ENCODE data around the gene GPR107. TPM values are rescaled to one million over a fixed set of nuclear protein-coding genes. Genes with fewer than 3 reads are reported as not detected.

GPR107 gene
- total and polyA plus RNA-seq, 2 of the 8 experiments (the other 6 are each of a cell fraction or from before 2014, with no cell fraction given): 19.3 to 30.7 TPM

GRCh38 chr9:130092910-130093309 is 39.2 kb downstream of the GPR107 start:
- Histone ChIP-seq H3K27me3 (replicated peaks in 1 of 4; ENCODE audit: control insufficient read depth in 3 of 4, extremely low read depth in 1 of 4, insufficient read depth in 3 of 4, low read length in 3 of 4) (no peaks in the 10 kb centered on the region), H3K9me3 (ENCODE audit: insufficient read depth in 2 of 2, low read depth in 1 of 2, low read length in 1 of 2) (no peaks in the 10 kb centered on the region), H3K9ac (replicated peaks in 1 of 4; ENCODE audit: extremely low read depth in 1 of 4, low read depth in 3 of 4, low read length in 3 of 4) (no peak overlapping the region), H3K4me1 (replicated peaks in 1 of 4; ENCODE audit: control insufficient read depth in 3 of 4, insufficient read depth in 4 of 4, low read length in 3 of 4) (no peaks in the 10 kb centered on the region), H3K4ac (replicated peaks; ENCODE audit: insufficient read length, low read depth, low read length) (no peak overlapping the region), H3K27ac (ENCODE audit: low read depth, low read length) (no peak overlapping the region), H3K79me2 (ENCODE audit: control insufficient read depth in 1 of 2, insufficient read depth in 2 of 2, low read length in 2 of 2) (no peaks in the 10 kb centered on the region), H2BK120ac (replicated peaks; ENCODE audit: low read depth, low read length) (no peak overlapping the region), H2AK5ac (ENCODE audit: low read depth, low read length) (no peak overlapping the region), H2BK5ac (ENCODE audit: low read depth, low read length) (no peak overlapping the region), H4K91ac (replicated peaks; ENCODE audit: insufficient read length, low read length) (no peak overlapping the region), H3K14ac (ENCODE audit: insufficient read length) (no peak overlapping the region), H3K56ac (replicated peaks; ENCODE audit: insufficient read length, low read depth, low read length) (no peak overlapping the region), H2BK15ac (ENCODE audit: low read length) (no peak overlapping the region), H3K23me2 (ENCODE audit: low read depth, low read length) (no peaks in the 10 kb centered on the region), H4K5ac (ENCODE audit: insufficient read length, low read depth, low read length) (no peak overlapping the region), H3K23ac (ENCODE audit: insufficient read length) (no peak overlapping the region), H3K4me3 (ENCODE audit: extremely low read depth in 1 of 4, insufficient read depth in 2 of 4, low read depth in 3 of 4, low read length in 4 of 4) (no peak overlapping the region), H3K18ac (ENCODE audit: extremely low read depth, low read length) (no peak overlapping the region), H3K79me1 (ENCODE audit: low read depth, low read length) (no peaks in the 10 kb centered on the region), H2BK12ac (ENCODE audit: low read depth, low read length) (no peak overlapping the region), H4K8ac (ENCODE audit: extremely low read depth, insufficient read depth, low read length) (no peak overlapping the region), H3K4me2 (ENCODE audit: insufficient read depth in 1 of 2, low read depth in 2 of 2, low read length in 2 of 2) (no peak overlapping the region), H4K20me1 (replicated peaks in 1 of 2; ENCODE audit: control insufficient read depth in 1 of 2, insufficient read depth in 2 of 2, low read length in 2 of 2) (no peaks in the 10 kb centered on the region), H2AFZ (ENCODE audit: low read length) (no peak overlapping the region), H2BK20ac (ENCODE audit: low read length) (no peak overlapping the region), H3K36me3 (ENCODE audit: control insufficient read depth in 2 of 4, insufficient read depth in 4 of 4, low read length in 3 of 4) (peaks cover 0 to 39% (median 15%) of the 10 kb centered on the region in 4 experiments; a peak in 6 of 8 replicates)
- ChIA-PET POLR2A (ENCODE audit: partially characterized antibody) (no interaction called here), CTCF (ENCODE audit: partially characterized antibody) (interaction anchor here (1.1 to 1.4 kb wide), 2 partner anchors 14 to 150 kb away, joined by 3 read pairs; no protein-coding TSS in a partner anchor)
- FAIRE-seq (no peak), DNase-seq (ENCODE audit: low read depth in 1 of 2, low spot score in 2 of 2) (no peak)
- TF ChIP-seq BRCA1 (IDR thresholded peaks at IDR 0.05; ENCODE audit: low read depth, low read length) (no peak), JUN (IDR thresholded peaks at IDR 0.05; ENCODE audit: low read depth, low read length) (no peak), FOSL1 (IDR thresholded peaks at IDR 0.05; ENCODE audit: insufficient read depth, low read depth, low read length) (no peak), SIN3A (conservative IDR thresholded peaks at IDR 0.05 in 1 of 2, IDR thresholded peaks at IDR 0.05 in 1 of 2; ENCODE audit: low read depth in 1 of 2, low read length in 2 of 2) (no peak), YY1 (IDR thresholded peaks at IDR 0.05; ENCODE audit: low read depth, low read length) (no peak), CHD2 (IDR thresholded peaks at IDR 0.05; ENCODE audit: low read length) (no peak)
- WGBS, 2 experiments (ENCODE audit: extremely low coverage in 1 of 2, insufficient coverage in 1 of 2, insufficient read length in 1 of 2, insufficient replicate concordance in 2 of 2, low coverage in 1 of 2, low lambda C conversion rate in 2 of 2, missing lambda C conversion rate in 1 of 2): 87% methylated on average over 4 of the region's 4 CpGs; no CpG with 5 or more reads in 1 of the 2 experiments
